ENCODE measurements around the gene PLAC1. TPM values are rescaled to one million over a fixed set of nuclear protein-coding genes. Genes with fewer than 3 reads are reported as not detected.

The PLAC1 gene
- total RNA-seq, 1 experiment from 2014 or later = 0.34 TPM

DNA sequence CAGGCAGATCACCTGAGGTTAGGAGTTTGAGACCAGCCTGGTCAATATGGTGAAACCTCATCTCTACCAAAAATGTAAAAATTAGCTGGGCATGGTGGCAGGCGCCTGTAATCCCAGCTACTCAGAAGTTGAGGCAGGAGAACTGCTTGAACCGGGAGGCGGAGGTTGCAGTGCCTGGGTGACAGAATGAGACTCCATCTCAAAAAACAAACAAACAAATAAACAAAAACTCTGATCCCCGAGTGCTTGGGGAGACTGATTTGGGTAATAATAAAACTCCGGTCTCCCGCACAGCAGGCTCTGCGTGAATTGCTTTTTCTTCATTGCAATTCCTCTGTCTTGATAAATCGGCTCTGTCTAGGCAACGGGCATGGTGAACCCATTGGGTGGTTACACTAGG is 124.9 kb downstream of the PLAC1 start:
- no peaks in the 10 kb centered on the region for H3K9me2 ChIP-seq (ENCODE audit: insufficient read depth)
- ChIA-PET CTCF (no interaction called here), RAD21 (ENCODE audit: low non-redundant PET in 1 of 2, low total read pairs in 2 of 2, uncharacterized antibody in 2 of 2, unreplicated experiment in 2 of 2) (no interaction called here), POLR2A (no interaction called here)
- H3K27ac ChIP-seq (ENCODE audit: low read depth, low read length) = no peak overlapping the region
- no peak overlapping the region for H3K9ac ChIP-seq (ENCODE audit: low read length)
- no peak for ATAC-seq
- no peaks in the 10 kb centered on the region for H3K27me3 ChIP-seq (ENCODE audit: insufficient read depth, low read length)
- no peak overlapping the region for H3K4me2 ChIP-seq (ENCODE audit: low read length)
- no TSS peak for BruUV-seq (replicated peaks)
- no peak overlapping the region for H3K4me3 ChIP-seq (replicated peaks in 1 of 2; ENCODE audit: low read depth in 1 of 2, low read length in 2 of 2)
- TF ChIP-seq, protein P1, sequence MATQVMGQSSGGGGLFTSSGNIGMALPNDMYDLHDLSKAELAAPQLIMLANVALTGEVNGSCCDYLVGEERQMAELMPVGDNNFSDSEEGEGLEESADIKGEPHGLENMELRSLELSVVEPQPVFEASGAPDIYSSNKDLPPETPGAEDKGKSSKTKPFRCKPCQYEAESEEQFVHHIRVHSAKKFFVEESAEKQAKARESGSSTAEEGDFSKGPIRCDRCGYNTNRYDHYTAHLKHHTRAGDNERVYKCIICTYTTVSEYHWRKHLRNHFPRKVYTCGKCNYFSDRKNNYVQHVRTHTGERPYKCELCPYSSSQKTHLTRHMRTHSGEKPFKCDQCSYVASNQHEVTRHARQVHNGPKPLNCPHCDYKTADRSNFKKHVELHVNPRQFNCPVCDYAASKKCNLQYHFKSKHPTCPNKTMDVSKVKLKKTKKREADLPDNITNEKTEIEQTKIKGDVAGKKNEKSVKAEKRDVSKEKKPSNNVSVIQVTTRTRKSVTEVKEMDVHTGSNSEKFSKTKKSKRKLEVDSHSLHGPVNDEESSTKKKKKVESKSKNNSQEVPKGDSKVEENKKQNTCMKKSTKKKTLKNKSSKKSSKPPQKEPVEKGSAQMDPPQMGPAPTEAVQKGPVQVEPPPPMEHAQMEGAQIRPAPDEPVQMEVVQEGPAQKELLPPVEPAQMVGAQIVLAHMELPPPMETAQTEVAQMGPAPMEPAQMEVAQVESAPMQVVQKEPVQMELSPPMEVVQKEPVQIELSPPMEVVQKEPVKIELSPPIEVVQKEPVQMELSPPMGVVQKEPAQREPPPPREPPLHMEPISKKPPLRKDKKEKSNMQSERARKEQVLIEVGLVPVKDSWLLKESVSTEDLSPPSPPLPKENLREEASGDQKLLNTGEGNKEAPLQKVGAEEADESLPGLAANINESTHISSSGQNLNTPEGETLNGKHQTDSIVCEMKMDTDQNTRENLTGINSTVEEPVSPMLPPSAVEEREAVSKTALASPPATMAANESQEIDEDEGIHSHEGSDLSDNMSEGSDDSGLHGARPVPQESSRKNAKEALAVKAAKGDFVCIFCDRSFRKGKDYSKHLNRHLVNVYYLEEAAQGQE (IDR thresholded peaks at IDR 0.05; ENCODE audit: low read depth) = no peak
- TF ChIP-seq, protein P2, sequence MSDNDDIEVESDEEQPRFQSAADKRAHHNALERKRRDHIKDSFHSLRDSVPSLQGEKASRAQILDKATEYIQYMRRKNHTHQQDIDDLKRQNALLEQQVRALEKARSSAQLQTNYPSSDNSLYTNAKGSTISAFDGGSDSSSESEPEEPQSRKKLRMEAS (IDR thresholded peaks at IDR 0.05) = no peak
- TF ChIP-seq, protein P3, sequence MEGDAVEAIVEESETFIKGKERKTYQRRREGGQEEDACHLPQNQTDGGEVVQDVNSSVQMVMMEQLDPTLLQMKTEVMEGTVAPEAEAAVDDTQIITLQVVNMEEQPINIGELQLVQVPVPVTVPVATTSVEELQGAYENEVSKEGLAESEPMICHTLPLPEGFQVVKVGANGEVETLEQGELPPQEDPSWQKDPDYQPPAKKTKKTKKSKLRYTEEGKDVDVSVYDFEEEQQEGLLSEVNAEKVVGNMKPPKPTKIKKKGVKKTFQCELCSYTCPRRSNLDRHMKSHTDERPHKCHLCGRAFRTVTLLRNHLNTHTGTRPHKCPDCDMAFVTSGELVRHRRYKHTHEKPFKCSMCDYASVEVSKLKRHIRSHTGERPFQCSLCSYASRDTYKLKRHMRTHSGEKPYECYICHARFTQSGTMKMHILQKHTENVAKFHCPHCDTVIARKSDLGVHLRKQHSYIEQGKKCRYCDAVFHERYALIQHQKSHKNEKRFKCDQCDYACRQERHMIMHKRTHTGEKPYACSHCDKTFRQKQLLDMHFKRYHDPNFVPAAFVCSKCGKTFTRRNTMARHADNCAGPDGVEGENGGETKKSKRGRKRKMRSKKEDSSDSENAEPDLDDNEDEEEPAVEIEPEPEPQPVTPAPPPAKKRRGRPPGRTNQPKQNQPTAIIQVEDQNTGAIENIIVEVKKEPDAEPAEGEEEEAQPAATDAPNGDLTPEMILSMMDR (IDR thresholded peaks at IDR 0.05 in 2 of 3, conservative IDR thresholded peaks at IDR 0.05 in 1 of 3; ENCODE audit: borderline replicate concordance in 1 of 3, insufficient read depth in 1 of 3, low read depth in 2 of 3, low read length in 2 of 3) = no peak
- TF ChIP-seq POLR2AphosphoS5 (IDR thresholded peaks at IDR 0.05; ENCODE audit: low read depth, low read length) = no peak
- TF ChIP-seq EZH2phosphoT487 (IDR thresholded peaks at IDR 0.05; ENCODE audit: borderline replicate concordance) = no peak
- no peak for TF ChIP-seq SIN3A (IDR thresholded peaks at IDR 0.05; ENCODE audit: low read depth)
- TF ChIP-seq ZFX (IDR thresholded peaks at IDR 0.05) = no peak
- H4K20me1 ChIP-seq (ENCODE audit: insufficient read depth) = no peaks in the 10 kb centered on the region
- no peaks in the 10 kb centered on the region for H3K36me3 ChIP-seq (ENCODE audit: control insufficient read depth in 1 of 2, insufficient read depth in 2 of 2, low read length in 2 of 2)
- no peak overlapping the region for H2AFZ ChIP-seq (ENCODE audit: low read depth, low read length, poor library complexity, severe bottlenecking)
- intact Hi-C loops (cut with micrococcal nuclease) = no loop called here
- no peaks in the 10 kb centered on the region for H3K9me3 ChIP-seq (ENCODE audit: control insufficient read depth in 1 of 2, insufficient read depth in 1 of 2, low read depth in 1 of 2, low read length in 2 of 2)
- H3K4me1 ChIP-seq (ENCODE audit: control insufficient read depth in 1 of 2, insufficient read depth in 2 of 2, low read length in 2 of 2) = peaks cover 8 to 13% of the 10 kb centered on the region in 2 experiments
- DNase-seq (ENCODE audit: low read depth, low spot score) = no peak
- no peaks in the 10 kb centered on the region for H3K79me2 ChIP-seq (ENCODE audit: insufficient read depth, low read length)
